Measurements from ENCODE around the gene DYRK1A.

Gene DYRK1A

GRCh38 chr21:37380349-37381323 is 14.1 kb downstream of the DYRK1A start:
- no peak overlapping the region for H2BK12ac ChIP-seq (ENCODE audit: low read length in 2 of 2)
- no peak overlapping the region for H2BK15ac ChIP-seq (ENCODE audit: low read depth, poor library complexity, severe bottlenecking)
- no peak overlapping the region for H2BK5ac ChIP-seq (ENCODE audit: low read depth, low read length, poor library complexity, severe bottlenecking)
- no peak overlapping the region for H2AK5ac ChIP-seq (ENCODE audit: low read length, severe bottlenecking)
- DNase-seq, result no peak
- no peaks in the 10 kb centered on the region for H3K36me3 ChIP-seq (ENCODE audit: control insufficient read depth in 1 of 2, insufficient read depth in 2 of 2, low read depth in 1 of 2, low read length in 2 of 2)
- H2BK120ac ChIP-seq (ENCODE audit: low read depth, low read length), result no peak overlapping the region
- H3K27me3 ChIP-seq (ENCODE audit: control insufficient read depth in 1 of 2, insufficient read depth in 1 of 2, low read length in 2 of 2), result no peaks in the 10 kb centered on the region
- no peak overlapping the region for H3K4me2 ChIP-seq (ENCODE audit: low read length, poor library complexity, severe bottlenecking)
- no peak overlapping the region for H3K14ac ChIP-seq (ENCODE audit: low read length in 2 of 2)
- no peak overlapping the region for H3K4me3 ChIP-seq (ENCODE audit: insufficient read depth in 1 of 2, low read depth in 1 of 2, low read length in 2 of 2)
- no peak overlapping the region for H3K4ac ChIP-seq (ENCODE audit: low read depth in 1 of 2, low read length in 2 of 2)
- peak overlapping the region; percentile 3 for H3K9ac ChIP-seq (ENCODE audit: low read length)
- no peaks in the 10 kb centered on the region for H3K9me3 ChIP-seq (ENCODE audit: control insufficient read depth, low read length)
- H4K91ac ChIP-seq (ENCODE audit: low read length), result no peak overlapping the region
- H3K4me1 ChIP-seq (ENCODE audit: control insufficient read depth, insufficient read depth, low read depth, low read length), result peaks cover 10% of the 10 kb centered on the region
- no peak overlapping the region for H4K8ac ChIP-seq (ENCODE audit: low read length)
- no peak overlapping the region for H3K23ac ChIP-seq (ENCODE audit: low read length in 2 of 2)
- H2AFZ ChIP-seq (ENCODE audit: low read depth, low read length), result no peak overlapping the region
- no peaks in the 10 kb centered on the region for H3K79me1 ChIP-seq (replicated peaks; ENCODE audit: low read length, poor library complexity, severe bottlenecking)
- WGBS, result 74% methylated on average over 7 of the region's 8 CpGs
- no peak overlapping the region for H3K27ac ChIP-seq (ENCODE audit: low read length, poor library complexity, severe bottlenecking)
- no peak overlapping the region for H3K18ac ChIP-seq (ENCODE audit: low read depth in 1 of 2, low read length in 2 of 2)

GRCh38 chr21:37381883-37382585 is 15.5 kb downstream of the DYRK1A start:
- H2BK12ac ChIP-seq (ENCODE audit: low read length in 2 of 2), result no peak overlapping the region
- H3K27ac ChIP-seq (ENCODE audit: low read length, poor library complexity, severe bottlenecking), result no peak overlapping the region
- no peak overlapping the region for H3K9ac ChIP-seq (ENCODE audit: low read length)
- H3K4me2 ChIP-seq (ENCODE audit: low read length, poor library complexity, severe bottlenecking), result no peak overlapping the region
- H3K4me3 ChIP-seq (ENCODE audit: insufficient read depth in 1 of 2, low read depth in 1 of 2, low read length in 2 of 2), result no peak overlapping the region
- peaks cover 1% of the 10 kb centered on the region for H3K79me1 ChIP-seq (replicated peaks; ENCODE audit: low read length, poor library complexity, severe bottlenecking)
- H2BK120ac ChIP-seq (ENCODE audit: low read depth, low read length), result no peak overlapping the region
- H2AK5ac ChIP-seq (ENCODE audit: low read length, severe bottlenecking), result no peak overlapping the region
- 98% methylated on average over 3 of the region's 4 CpGs for WGBS
- no peak overlapping the region for H3K14ac ChIP-seq (ENCODE audit: low read length in 2 of 2)
- no peaks in the 10 kb centered on the region for H3K9me3 ChIP-seq (ENCODE audit: control insufficient read depth, low read length)
- no peak overlapping the region for H2AFZ ChIP-seq (ENCODE audit: low read depth, low read length)
- no peak overlapping the region for H3K23ac ChIP-seq (ENCODE audit: low read length in 2 of 2)
- no peak overlapping the region for H4K8ac ChIP-seq (ENCODE audit: low read length)
- H3K4ac ChIP-seq (ENCODE audit: low read depth in 1 of 2, low read length in 2 of 2), result no peak overlapping the region
- DNase-seq, result no peak
- no peaks in the 10 kb centered on the region for H3K27me3 ChIP-seq (ENCODE audit: control insufficient read depth in 1 of 2, insufficient read depth in 1 of 2, low read length in 2 of 2)
- H3K4me1 ChIP-seq (ENCODE audit: control insufficient read depth, insufficient read depth, low read depth, low read length), result peaks cover 8% of the 10 kb centered on the region
- H3K18ac ChIP-seq (ENCODE audit: low read depth in 1 of 2, low read length in 2 of 2), result no peak overlapping the region
- no peak overlapping the region for H2BK5ac ChIP-seq (ENCODE audit: low read depth, low read length, poor library complexity, severe bottlenecking)
- no peak overlapping the region for H4K91ac ChIP-seq (ENCODE audit: low read length)
- H3K36me3 ChIP-seq (ENCODE audit: control insufficient read depth in 1 of 2, insufficient read depth in 2 of 2, low read depth in 1 of 2, low read length in 2 of 2), result no peaks in the 10 kb centered on the region
- H2BK15ac ChIP-seq (ENCODE audit: low read depth, poor library complexity, severe bottlenecking), result no peak overlapping the region

GRCh38 chr21:37383086-37383485 is 16.5 kb downstream of the DYRK1A start:
- Histone ChIP-seq H3K9ac (ENCODE audit: low read length) (no peak overlapping the region), H2BK5ac (ENCODE audit: low read depth, low read length, poor library complexity, severe bottlenecking) (no peak overlapping the region), H3K27ac (ENCODE audit: low read length, poor library complexity, severe bottlenecking) (no peak overlapping the region), H2BK12ac (ENCODE audit: low read length in 2 of 2) (no peak overlapping the region), H3K36me3 (ENCODE audit: control insufficient read depth in 1 of 2, insufficient read depth in 2 of 2, low read depth in 1 of 2, low read length in 2 of 2) (no peaks in the 10 kb centered on the region), H2BK15ac (ENCODE audit: low read depth, poor library complexity, severe bottlenecking) (no peak overlapping the region), H4K8ac (ENCODE audit: low read length) (no peak overlapping the region), H3K18ac (ENCODE audit: low read depth in 1 of 2, low read length in 2 of 2) (peak overlapping the region in 1 of 2 experiments; percentile 28), H3K4me1 (ENCODE audit: control insufficient read depth, insufficient read depth, low read depth, low read length) (peaks cover 8% of the 10 kb centered on the region), H3K4me2 (ENCODE audit: low read length, poor library complexity, severe bottlenecking) (no peak overlapping the region), H2AK5ac (ENCODE audit: low read length, severe bottlenecking) (no peak overlapping the region), H3K14ac (ENCODE audit: low read length in 2 of 2) (no peak overlapping the region), H2BK120ac (ENCODE audit: low read depth, low read length) (no peak overlapping the region), H3K9me3 (ENCODE audit: control insufficient read depth, low read length) (no peaks in the 10 kb centered on the region), H3K4me3 (ENCODE audit: insufficient read depth in 1 of 2, low read depth in 1 of 2, low read length in 2 of 2) (peak overlapping the region in 1 of 2 experiments; percentile 10), H2AFZ (ENCODE audit: low read depth, low read length) (no peak overlapping the region), H3K27me3 (ENCODE audit: control insufficient read depth in 1 of 2, insufficient read depth in 1 of 2, low read length in 2 of 2) (no peaks in the 10 kb centered on the region), H3K4ac (ENCODE audit: low read depth in 1 of 2, low read length in 2 of 2) (no peak overlapping the region), H4K91ac (ENCODE audit: low read length) (no peak overlapping the region), H3K79me1 (replicated peaks; ENCODE audit: low read length, poor library complexity, severe bottlenecking) (peaks cover 1% of the 10 kb centered on the region), H3K23ac (ENCODE audit: low read length in 2 of 2) (no peak overlapping the region)
- 87% methylated on average over 1 of the region's 1 CpG for WGBS
- no peak for DNase-seq

GRCh38 chr21:37383784-37384311 is 17.3 kb downstream of the DYRK1A start:
- Histone ChIP-seq H3K14ac (ENCODE audit: low read length in 2 of 2) (no peak overlapping the region), H2BK15ac (ENCODE audit: low read depth, poor library complexity, severe bottlenecking) (no peak overlapping the region), H2BK120ac (ENCODE audit: low read depth, low read length) (no peak overlapping the region), H3K4me2 (ENCODE audit: low read length, poor library complexity, severe bottlenecking) (no peak overlapping the region), H3K9ac (ENCODE audit: low read length) (no peak overlapping the region), H3K4ac (ENCODE audit: low read depth in 1 of 2, low read length in 2 of 2) (no peak overlapping the region), H3K27me3 (ENCODE audit: control insufficient read depth in 1 of 2, insufficient read depth in 1 of 2, low read length in 2 of 2) (no peaks in the 10 kb centered on the region), H4K91ac (ENCODE audit: low read length) (no peak overlapping the region), H3K4me3 (ENCODE audit: insufficient read depth in 1 of 2, low read depth in 1 of 2, low read length in 2 of 2) (no peak overlapping the region), H2BK5ac (ENCODE audit: low read depth, low read length, poor library complexity, severe bottlenecking) (no peak overlapping the region), H2AK5ac (ENCODE audit: low read length, severe bottlenecking) (no peak overlapping the region), H3K4me1 (ENCODE audit: control insufficient read depth, insufficient read depth, low read depth, low read length) (peaks cover 6% of the 10 kb centered on the region), H4K8ac (ENCODE audit: low read length) (no peak overlapping the region), H3K18ac (ENCODE audit: low read depth in 1 of 2, low read length in 2 of 2) (no peak overlapping the region), H3K9me3 (ENCODE audit: control insufficient read depth, low read length) (no peaks in the 10 kb centered on the region), H2AFZ (ENCODE audit: low read depth, low read length) (no peak overlapping the region), H3K23ac (ENCODE audit: low read length in 2 of 2) (no peak overlapping the region), H3K79me1 (replicated peaks; ENCODE audit: low read length, poor library complexity, severe bottlenecking) (peaks cover 1% of the 10 kb centered on the region), H3K36me3 (ENCODE audit: control insufficient read depth in 1 of 2, insufficient read depth in 2 of 2, low read depth in 1 of 2, low read length in 2 of 2) (no peaks in the 10 kb centered on the region), H3K27ac (ENCODE audit: low read length, poor library complexity, severe bottlenecking) (no peak overlapping the region), H2BK12ac (ENCODE audit: low read length in 2 of 2) (no peak overlapping the region)
- no peak for DNase-seq
- 48% methylated on average over 1 of the region's 1 CpG for WGBS

Data from mesenchymal stem cell (in vitro differentiated cells and primary cell).